Measurements from ENCODE around the gene TARM1.

TARM1 gene

GRCh38 chr19:54021363-54021762 lies 59.8 kb downstream of the TARM1 start:
- Histone ChIP-seq H4K20me1 (ENCODE audit: low read depth, low read length) (no peaks in the 10 kb centered on the region), H3K4me2 (ENCODE audit: low read depth, low read length, poor library complexity, severe bottlenecking) (no peak overlapping the region), H3K9me3 (ENCODE audit: insufficient read depth, low read length) (no peaks in the 10 kb centered on the region), H3K9me2 (replicated peaks; ENCODE audit: insufficient read depth, low read length) (no peaks in the 10 kb centered on the region), H3K4me3 (ENCODE audit: insufficient read depth, low read length, poor library complexity, severe bottlenecking) (no peak overlapping the region), H3K36me3 (ENCODE audit: low read length) (no peaks in the 10 kb centered on the region), H3K27ac (ENCODE audit: low read depth, low read length) (no peak overlapping the region), H3K9ac (ENCODE audit: low read length) (no peak overlapping the region), H3K79me2 (ENCODE audit: insufficient read depth, low read length) (no peaks in the 10 kb centered on the region), H3K27me3 (ENCODE audit: low read length) (no peaks in the 10 kb centered on the region), H3F3A (ENCODE audit: insufficient read depth) (no peaks in the 10 kb centered on the region), H2AFZ (ENCODE audit: low read depth, low read length, severe bottlenecking) (no peak overlapping the region)
- no peak for TF ChIP-seq CTCF (IDR thresholded peaks at IDR 0.05; ENCODE audit: insufficient read depth, low read length, poor library complexity, severe bottlenecking)
- TF ChIP-seq EZH2phosphoT487 (conservative IDR thresholded peaks at IDR 0.05; ENCODE audit: low read length), result no peak

All from SU-DHL-6 (cell line).